Measurements from ENCODE around the gene ELL2. TPM values are rescaled to one million over a fixed set of nuclear protein-coding genes. Genes with fewer than 3 reads are reported as not detected.

ELL2 gene
- total and polyA plus RNA-seq, 2 of the 13 experiments (the other 11 are each of a cell fraction or from before 2014, with no cell fraction given) = 78.9 to 97.1 TPM

- TF ChIP-seq TRIM22 (IDR thresholded peaks at IDR 0.05) = no peak
- no peak for TF ChIP-seq PAX8 (CRISPR knock-in tag; IDR thresholded peaks at IDR 0.05; ENCODE audit: borderline replicate concordance)
- no peak for TF ChIP-seq DNMT1 (CRISPR knock-in tag; IDR thresholded peaks at IDR 0.05)
- no peak for TF ChIP-seq ZBTB42 (CRISPR knock-in tag; IDR thresholded peaks at IDR 0.05)
- TF ChIP-seq ZNF441 (CRISPR knock-in tag; IDR thresholded peaks at IDR 0.05; ENCODE audit: borderline replicate concordance) = no peak
- no peak for TF ChIP-seq ZNF407 (CRISPR knock-in tag; IDR thresholded peaks at IDR 0.05; ENCODE audit: not compliant biosample characterization)
- no peak for TF ChIP-seq MED13 (CRISPR knock-in tag; IDR thresholded peaks at IDR 0.05)
- TF ChIP-seq ZBTB7A (CRISPR knock-in tag; IDR thresholded peaks at IDR 0.05) = no peak
- no peak for TF ChIP-seq ZNF556 (CRISPR knock-in tag; IDR thresholded peaks at IDR 0.05; ENCODE audit: borderline replicate concordance)
- TF ChIP-seq GMEB1 (CRISPR knock-in tag; IDR thresholded peaks at IDR 0.05; ENCODE audit: borderline replicate concordance) = peak; percentile 26; the same call in 1 of the 2 replicates
- TF ChIP-seq ZNF232 (CRISPR knock-in tag; IDR thresholded peaks at IDR 0.05; ENCODE audit: borderline replicate concordance) = no peak; the same call in 1 of the 2 replicates
- TF ChIP-seq RBAK (CRISPR knock-in tag; IDR thresholded peaks at IDR 0.05) = no peak
- no peak; the same call in 1 of the 2 replicates for TF ChIP-seq YEATS4 (CRISPR knock-in tag; IDR thresholded peaks at IDR 0.05; ENCODE audit: borderline replicate concordance)
- no peak for TF ChIP-seq BCL3 (CRISPR knock-in tag; IDR thresholded peaks at IDR 0.05)
- TF ChIP-seq CEBPG (CRISPR knock-in tag; IDR thresholded peaks at IDR 0.05) = peak; percentile 98
- peak; percentile 72 for TF ChIP-seq MEF2D (CRISPR knock-in tag; IDR thresholded peaks at IDR 0.05)
- TF ChIP-seq ZBTB7B (CRISPR knock-in tag; IDR thresholded peaks at IDR 0.05) = no peak
- no peak for TF ChIP-seq NFYB (CRISPR knock-in tag; IDR thresholded peaks at IDR 0.05)
These were observed 100.3 kb downstream of the ELL2 start (continued) for GRCh38 chr5:95861221-95861863.

Data from HepG2 (cell line).